ENCODE measurements around the gene RNF32.
"Not testable (repeated sequence)": the region's sequence is repeated elsewhere in the genome, so short reads cannot be mapped to it uniquely, and the experiment has no call there.

RNF32 gene

GRCh38 chr7:156614434-156615264 lies 25.9 kb upstream of the RNF32 start:
- no peak for DNase-seq (ENCODE audit: low read depth, low spot score)

- DNase-seq (ENCODE audit: low read depth, low spot score): no peak
These were observed 24.0 kb upstream of the RNF32 start for GRCh38 chr7:156616269-156617202.

GRCh38 chr7:156617215-156617614 lies 23.4 kb upstream of the RNF32 start:
- DNase-seq (ENCODE audit: low read depth, low spot score): no peak

DNA sequence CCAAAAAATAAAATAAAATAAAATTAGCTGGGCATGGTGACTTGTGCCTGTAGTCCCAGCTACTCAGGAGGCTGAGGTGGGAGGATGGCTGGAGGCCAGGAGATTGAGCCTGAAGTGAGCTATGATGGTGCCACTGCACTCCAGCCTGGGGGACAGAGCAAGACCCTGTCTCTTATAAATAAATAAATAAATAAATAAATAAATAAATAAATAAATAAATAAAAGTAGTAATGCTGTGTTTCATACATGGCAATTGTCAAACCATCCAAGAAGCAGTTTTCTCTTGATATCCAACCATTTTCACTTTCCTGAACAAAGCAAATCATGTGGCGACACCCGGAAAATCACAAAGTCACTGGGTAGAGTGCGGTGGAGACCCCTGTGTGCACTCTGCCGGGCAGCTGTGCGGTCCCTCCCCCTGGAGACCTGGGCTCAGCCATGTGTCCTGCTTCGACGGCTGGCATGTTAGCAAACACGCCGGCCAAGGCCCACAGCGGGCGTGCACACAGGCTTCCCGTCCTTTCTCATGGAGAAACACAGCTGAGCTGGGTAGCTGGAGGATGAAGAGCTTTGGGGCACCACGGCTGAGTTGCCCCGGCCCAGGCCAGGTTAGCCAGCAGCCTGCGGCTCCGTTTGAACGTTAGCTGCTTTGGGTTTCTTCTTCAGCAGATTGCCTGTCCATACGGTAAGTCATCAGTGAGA lies 22.3 kb upstream of the RNF32 start:
- DNase-seq (ENCODE audit: low read depth, low spot score): no peak

GRCh38 chr7:156618780-156619367 lies 21.7 kb upstream of the RNF32 start:
- no peak for DNase-seq (ENCODE audit: low read depth, low spot score)

- not testable (repeated sequence) for DNase-seq (ENCODE audit: low read depth, low spot score)
These were observed 20.9 kb upstream of the RNF32 start for GRCh38 chr7:156619488-156620290.

DNA sequence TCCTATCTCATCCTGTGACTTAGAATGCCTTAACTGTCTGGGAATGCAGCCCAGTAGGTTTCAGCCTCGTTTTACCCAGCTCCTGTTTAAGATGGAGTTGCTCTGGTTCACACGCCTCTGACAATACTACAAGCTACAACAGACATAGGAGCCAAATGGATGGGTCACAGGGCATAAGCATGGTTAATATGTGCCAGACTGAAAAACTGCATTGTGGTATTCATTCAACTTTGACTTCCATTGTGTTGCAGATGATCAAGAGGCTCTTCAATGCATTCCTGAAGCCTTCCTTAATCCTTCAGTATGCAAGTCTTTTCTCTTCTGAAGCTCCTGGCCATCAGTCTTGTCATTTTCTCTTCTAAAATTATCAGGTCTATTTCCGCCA lies 20.3 kb upstream of the RNF32 start:
- no peak for DNase-seq (ENCODE audit: low read depth, low spot score)

- no peak for DNase-seq (ENCODE audit: low read depth, low spot score)
These were observed 18.9 kb upstream of the RNF32 start for GRCh38 chr7:156621652-156622051.

DNA sequence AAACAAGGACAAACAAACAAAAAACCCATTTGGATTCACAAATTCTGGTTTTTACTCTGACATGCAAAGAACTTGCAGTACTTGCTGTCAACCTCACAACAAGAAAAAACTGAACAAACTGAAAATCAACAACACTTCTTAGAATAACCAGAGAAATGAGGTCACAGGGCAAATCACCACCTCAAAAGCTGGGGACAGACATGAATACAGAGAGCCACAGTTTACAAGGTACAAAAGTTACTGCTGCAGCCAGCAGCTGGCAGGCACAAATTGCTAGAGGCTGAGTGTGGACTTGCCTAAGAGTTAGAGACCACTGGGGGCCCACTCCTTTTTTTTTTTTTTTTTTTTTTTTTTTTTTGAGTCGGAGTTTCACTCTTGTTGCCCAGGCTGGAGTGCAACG lies 15.0 kb upstream of the RNF32 start:
- no peak for DNase-seq (ENCODE audit: low read depth, low spot score)

- no peak for DNase-seq (ENCODE audit: low read depth, low spot score)
These were observed 14.2 kb upstream of the RNF32 start for GRCh38 chr7:156626220-156626895.

DNA sequence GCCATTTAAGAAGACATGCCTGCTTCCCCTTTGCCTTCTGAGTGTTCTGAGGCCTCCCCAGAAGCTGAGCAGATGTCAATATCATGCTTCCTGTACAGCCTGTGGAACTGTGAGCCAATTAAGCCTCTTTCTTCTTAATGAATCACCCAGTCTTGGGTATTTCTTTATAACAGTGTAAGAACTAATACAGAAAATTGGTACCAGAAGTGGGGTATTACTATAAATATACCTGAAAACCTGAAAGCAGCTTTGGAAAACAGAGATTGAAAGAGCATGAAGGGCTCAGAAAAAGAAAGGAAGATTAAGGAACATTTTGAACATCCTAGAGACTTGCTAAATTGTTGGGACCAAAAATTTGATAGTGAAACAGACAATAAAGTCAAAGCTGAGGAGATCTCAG lies 12.0 kb upstream of the RNF32 start:
- no peak for DNase-seq (ENCODE audit: low read depth, low spot score)

GRCh38 chr7:156629873-156630272 lies 10.7 kb upstream of the RNF32 start:
- no peak for DNase-seq (ENCODE audit: low read depth, low spot score)

GRCh38 chr7:156634117-156634516 lies 6.5 kb upstream of the RNF32 start:
- DNase-seq (ENCODE audit: low read depth, low spot score): no peak

DNA sequence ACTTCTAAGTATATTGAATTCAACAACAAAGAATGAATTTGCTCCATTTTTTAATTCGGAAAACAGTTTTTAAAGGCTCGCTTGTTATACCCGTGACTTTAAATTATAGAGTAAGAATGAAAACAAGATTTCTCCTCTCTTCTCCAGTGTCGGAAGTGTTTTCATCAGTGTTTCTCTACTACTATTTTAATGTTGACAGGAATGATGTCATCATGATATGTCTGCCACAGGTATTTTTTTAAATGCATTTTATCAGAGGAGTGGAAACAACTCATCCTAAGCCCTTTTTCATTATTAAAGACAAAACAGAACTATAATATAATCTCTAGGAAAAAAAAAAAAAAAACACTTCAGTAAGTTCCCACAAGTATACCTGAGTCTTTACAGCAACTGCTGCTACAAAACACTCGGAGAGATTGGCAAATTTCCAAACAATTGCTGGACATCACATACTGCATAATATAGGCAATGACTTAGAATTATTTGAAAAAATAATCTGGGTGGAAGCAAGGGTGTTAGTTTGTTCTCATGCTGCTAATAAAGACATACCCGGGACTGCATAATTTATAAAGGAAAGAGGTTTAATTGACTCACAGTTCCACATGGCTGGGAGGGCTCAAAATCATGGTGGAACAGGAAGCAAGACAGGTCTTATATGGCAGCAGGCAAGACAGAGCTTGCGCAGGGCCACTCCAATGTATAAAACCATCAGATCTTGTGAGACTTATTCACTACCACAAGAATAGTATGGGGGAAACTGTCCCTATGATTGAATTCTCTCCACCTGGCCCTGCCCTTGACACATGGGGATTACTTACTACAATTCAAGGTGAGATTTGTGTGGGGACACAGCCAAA lies 4.8 kb upstream of the RNF32 start:
- DNase-seq (ENCODE audit: low read depth, low spot score): no peak

DNA sequence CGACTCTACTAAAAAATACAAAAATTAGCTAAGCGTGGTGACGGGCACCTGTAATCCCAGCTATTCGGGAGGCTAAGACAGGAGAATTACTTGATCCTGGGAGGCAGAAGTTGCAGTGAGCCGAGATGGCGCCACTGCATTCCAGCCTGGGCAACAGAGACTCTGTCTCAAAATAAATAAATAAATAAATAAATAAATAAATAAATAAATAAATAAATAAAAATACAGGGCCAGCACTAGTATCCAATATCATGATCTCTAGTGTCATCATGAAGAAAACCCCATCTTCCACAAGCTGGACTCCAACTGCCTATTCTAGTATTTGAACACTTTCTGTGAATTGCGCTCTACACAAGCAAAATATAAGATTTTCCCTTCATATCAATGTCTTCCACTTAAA lies 3.5 kb upstream of the RNF32 start:
- not testable (repeated sequence) for DNase-seq (ENCODE audit: low read depth, low spot score)

DNA sequence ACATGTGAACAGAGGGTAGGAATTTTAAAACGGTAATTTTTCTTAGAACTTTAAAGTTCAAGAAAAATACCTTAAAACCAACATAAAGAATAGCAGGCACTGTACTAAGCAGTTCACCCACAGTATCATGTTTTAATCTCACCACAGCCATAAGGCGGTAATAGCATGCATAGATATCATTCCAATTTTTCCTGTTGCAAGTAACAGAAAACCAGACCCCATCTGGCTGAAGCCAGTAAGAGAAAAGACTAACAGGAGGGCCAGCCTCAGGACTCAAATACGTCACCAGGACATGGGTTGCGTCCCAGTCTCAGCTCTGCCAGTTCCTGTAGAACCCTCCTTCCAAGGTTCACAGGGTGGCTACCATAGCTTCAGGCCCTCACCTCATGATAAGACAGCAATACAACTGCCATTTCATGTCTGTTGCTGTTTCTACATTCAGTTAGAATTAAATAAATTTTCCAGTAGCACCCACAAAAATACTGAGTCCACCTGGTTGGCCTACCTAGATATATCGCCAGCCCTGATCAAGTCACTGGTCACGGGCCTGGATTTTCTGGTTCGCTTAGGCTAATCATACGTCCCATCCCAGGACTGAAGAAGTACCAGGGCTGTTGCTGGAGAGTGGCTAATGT lies 2.0 kb upstream of the RNF32 start:
- DNase-seq (ENCODE audit: low read depth, low spot score): no peak

DNA sequence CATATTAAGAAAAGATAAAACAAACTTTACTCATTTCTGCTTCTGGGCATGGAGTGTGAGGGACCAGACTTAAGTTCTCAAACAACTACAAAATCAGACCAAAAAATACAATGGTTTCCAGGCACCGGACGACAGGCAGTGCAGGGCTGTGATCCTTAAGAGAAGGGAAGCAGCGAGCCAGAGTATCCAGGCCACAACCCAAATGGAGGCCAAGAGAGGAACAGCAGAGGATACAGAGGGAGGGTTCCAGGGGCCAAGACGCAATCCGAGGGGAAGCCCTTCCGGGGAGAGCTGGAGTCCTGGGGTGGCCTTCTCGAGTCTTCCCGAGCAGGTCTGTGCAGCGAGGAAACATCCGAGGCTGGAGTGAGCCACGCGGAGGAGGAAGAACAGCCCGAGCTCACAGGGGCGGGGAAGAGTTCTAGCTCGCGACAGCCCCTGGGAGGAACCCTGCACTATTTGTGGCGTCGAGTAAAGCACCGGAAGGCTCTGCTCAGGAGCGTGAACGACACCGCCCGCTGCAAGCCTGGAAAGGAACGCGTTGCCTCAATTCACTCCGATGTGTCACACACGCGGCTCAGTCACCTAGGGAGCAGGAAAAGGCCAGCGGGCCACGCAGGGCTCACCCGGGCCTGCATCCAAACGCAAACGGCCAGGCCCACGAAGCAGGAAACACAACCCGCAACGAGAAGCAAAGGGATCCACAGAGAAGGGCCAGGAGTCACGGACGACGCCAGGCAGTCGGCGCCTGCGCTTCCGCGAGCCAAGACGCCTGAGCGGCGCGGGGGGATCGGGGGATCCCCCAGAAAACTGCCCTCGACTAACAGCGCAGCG lies 933 bp upstream of the RNF32 start:
- DNase-seq (ENCODE audit: low read depth, low spot score): no peak

GRCh38 chr7:156640949-156641485 lies 443 bp downstream of the RNF32 start:
- no peak for DNase-seq (ENCODE audit: low read depth, low spot score)
